ENCODE data around the gene ESYT3. TPM values are rescaled to one million over a fixed set of nuclear protein-coding genes. Genes with fewer than 3 reads are reported as not detected.
"Not testable (repeated sequence)": the region's sequence is repeated elsewhere in the genome, so short reads cannot be mapped to it uniquely, and the experiment has no call there.

Gene ESYT3
- polyA plus RNA-seq, 3 donors, result 1.6 to 2.5 (median 2.5) TPM

DNA sequence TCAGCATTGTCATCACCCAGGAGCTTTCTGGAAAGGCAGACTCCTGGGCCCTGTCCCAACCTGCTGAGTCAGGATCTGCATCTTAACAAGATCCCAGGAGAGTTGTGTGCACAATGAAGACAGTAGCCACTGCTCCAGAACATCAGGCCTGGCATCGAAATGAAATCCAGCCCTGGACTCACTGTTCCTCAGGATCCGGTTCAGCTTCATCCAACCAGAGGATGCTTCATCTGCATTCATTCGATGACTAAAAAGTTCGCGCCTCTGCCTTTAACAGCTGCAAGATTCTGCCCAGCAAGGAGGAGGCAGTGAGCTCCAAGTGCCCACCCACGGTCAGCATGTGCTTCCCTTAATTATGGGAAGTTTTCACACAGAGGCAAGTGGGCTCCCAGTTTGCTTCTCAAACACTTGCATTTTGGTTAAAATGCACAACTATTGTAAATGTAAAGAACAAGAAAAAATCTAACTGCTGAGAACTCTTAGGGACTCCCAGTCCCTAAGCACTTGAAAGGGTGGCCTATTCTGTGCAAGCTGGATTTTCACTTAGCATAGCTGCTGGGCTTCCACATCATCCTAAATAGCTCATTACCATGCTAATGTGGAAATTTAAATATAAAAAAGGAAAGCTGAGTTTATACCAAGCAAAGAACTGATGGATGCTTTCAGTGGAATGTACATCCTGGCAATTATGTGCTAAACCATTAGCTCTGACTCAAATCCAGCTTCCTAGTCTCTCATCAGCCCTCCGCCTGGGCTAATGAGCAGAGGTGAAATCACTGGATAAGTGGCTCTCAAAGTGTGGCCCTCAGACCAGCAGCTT, 25.5 kb upstream of the ESYT3 start:
- DNase-seq, result no peak

DNA sequence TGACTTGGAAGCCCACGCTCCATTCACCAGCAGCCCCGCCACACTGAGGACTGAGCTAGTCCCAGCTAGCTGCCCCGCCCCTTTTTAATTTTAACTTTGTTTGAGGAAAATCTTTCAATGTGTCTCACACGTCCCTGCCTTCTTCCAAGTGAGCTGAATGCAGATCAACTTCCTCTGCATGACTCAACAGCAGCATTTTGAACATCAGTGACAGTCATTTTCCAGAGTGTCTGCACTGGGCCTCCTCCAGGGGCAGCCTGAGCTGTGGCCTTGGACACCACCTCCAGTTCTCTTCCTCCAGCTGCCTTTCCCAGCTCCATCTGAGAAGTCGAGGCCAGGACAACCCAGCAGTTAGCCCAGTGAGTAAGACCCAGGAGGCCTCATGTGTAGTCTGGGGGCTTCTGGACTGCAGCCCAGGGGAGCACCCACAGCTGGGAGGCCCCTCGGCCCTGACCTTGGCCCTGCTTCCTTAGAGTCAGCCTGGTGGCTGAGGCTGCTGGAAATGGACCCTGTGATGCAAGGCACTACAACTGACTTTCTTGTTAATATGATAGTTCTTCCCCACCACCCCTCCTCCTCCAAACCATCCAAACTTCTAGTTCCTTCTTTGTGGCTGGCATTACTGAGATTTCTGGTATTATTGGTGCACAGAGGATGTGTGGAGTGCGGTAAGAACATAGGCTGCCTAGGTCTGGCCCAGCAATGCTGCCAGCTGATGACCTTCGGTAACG, 21.4 kb upstream of the ESYT3 start:
- no peak for DNase-seq

DNA sequence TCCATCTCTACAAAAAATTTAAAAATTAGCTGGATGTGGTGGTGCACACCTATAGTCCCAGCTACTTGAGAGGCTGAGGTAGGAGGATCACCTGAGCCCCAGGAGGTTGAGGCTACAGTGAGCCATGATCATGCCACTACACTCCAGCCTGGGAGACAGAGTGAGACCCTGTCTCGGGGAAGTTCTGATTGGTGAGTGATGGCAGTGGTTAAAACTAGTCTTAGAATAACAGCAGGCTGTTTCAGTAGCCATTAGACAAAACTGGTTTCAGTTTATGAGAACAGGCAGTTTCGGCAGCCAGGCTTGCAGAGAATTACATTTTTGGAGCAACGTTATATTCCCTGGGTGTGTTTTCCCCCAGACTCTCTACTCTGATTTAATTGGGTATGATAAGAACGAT, 18.2 kb upstream of the ESYT3 start:
- not testable (repeated sequence) for DNase-seq

DNA sequence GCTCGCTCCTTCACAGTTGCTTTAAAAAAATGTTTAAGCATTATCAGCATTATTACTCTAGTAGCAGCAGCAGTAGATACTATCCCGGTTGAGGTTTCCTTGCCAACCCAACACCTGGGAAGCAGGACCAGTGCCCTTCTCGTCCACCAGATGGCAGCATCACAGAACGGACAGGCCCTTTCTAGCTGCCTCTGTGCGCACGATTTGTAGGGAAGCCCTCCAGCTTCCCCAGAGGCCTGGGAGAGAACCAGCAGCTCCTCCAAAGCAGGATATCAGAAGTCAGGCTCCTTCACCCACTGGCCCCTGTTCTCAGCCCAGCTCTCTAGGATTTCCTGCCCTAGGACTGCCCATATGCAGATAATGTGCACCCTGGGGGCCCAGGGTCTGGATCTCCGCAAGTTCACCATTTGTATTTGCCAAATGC, 16.8 kb upstream of the ESYT3 start:
- peak; percentile 83 for DNase-seq

DNA sequence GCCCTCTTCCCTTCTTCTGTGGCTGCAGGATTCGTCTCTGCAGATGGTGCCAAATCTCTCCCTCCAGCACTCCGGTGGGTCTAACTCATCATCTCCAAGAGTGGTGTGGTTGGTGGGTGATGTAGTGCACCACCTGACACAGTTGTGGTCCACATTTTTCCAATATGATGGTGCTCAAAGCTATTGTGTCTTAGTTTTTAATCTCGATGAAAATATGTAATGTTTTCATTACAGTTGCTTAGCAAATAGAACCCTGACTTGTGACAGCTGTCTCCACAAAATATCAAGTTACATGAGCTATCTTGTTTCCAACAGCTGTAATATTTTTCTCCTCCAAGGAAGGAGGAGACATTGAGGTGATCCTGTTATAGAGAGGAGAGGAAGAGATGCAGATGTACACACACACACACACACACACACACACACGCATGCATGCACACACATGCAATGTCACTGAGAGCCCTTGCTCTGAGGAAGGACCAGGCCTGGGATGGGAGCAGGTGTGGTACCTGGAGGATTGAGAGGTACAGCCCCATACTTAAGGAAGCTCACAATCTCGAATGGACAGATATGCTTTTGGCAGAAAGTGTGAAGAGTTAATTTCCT, 15.7 kb upstream of the ESYT3 start:
- DNase-seq, result no peak

DNA sequence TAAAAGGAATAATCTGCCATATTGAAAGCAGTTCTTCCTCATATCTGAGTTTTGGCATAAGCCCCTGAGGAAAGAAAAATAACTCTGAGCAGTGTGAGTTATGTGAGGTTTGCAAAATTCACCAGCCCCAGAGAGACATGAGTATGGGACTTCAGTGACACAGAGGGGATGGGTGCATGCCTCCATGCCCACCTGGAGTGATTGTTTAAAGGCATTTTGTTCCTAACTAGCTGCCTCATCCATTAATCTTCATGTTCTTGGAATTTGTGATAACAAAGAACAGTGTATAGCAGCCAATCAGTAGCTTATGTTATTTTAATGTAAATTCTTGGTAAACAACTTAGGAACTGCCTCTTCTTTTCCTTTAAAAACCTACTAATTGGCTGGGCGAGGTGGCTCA, 11.1 kb upstream of the ESYT3 start:
- DNase-seq, result no peak

DNA sequence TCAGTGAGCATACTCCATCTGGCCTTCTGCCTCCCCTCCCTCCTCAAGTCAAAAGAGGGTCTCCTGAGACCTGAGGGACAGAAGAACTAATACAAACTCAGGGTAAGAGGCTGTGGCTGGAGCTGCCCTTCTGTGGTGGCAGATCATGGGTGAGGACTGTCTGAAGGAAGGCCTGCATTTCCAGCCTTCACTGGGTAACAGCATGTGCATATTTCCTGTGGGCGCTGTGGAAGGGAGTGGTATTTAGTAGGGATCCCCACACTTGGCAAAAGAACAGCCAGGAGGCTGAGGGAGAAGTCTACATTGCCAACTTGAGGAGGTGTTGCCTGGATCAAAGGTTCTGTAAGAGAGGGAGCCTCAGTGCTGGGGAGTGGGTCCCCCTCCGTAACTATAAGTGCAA, 10.1 kb upstream of the ESYT3 start:
- no peak for DNase-seq

DNA sequence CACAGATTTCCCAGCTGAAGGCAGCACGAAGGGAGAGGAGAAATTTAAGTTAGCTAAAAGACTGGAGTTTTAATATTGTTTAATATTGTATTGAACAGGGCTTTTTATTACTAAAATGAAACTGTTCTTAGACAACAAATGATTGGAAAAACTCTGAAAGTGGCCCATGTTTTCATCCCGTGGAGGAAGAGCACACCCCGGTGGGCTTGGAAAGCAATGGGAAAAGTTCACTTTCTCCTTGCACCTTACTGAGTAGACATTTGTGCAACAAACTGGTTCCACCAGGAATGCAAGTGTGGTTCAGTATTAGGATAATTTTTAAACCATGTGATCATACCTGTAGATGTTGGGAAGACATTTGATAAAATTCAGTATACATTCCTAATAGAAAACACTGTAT, 8.2 kb upstream of the ESYT3 start:
- DNase-seq, result no peak

DNA sequence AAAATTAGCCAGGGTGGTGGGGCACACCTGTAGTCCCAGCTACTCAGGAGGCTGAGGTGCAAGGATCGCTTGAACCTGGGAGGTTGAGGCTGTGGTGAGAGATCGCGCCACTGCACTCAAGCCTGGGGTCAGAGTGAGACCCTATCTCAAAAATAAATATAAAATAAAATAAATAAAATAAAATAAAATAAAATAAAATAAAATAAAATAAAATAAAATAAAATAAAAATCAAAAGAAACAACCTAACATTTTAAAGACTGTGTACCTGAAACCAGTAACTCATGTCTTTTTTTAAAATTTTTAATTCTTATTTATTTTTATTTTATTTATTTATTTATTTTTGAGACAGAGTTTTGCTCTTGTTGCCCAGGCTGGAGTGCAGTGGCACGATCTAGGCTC, 7.7 kb upstream of the ESYT3 start:
- not testable (repeated sequence) for DNase-seq

DNA sequence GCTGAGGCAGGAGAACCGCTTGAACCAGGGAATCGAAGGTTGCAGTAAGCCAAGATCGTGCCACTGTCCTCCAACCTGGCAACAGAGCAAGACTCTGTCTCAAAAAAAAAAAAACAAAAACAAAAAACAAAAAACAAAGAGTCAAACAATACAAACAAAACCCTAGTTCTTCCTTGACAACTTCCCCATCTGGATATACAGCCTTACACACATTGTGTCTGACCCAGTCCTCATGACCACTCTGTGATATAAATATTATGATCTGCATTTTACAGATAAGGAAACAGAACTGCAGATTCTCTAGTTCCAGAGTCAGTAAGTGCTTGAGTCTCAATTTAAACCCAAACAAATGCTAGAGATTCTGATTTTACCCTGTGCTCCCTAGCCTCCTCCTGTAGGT, 4.8 kb upstream of the ESYT3 start:
- DNase-seq, result no peak

DNA sequence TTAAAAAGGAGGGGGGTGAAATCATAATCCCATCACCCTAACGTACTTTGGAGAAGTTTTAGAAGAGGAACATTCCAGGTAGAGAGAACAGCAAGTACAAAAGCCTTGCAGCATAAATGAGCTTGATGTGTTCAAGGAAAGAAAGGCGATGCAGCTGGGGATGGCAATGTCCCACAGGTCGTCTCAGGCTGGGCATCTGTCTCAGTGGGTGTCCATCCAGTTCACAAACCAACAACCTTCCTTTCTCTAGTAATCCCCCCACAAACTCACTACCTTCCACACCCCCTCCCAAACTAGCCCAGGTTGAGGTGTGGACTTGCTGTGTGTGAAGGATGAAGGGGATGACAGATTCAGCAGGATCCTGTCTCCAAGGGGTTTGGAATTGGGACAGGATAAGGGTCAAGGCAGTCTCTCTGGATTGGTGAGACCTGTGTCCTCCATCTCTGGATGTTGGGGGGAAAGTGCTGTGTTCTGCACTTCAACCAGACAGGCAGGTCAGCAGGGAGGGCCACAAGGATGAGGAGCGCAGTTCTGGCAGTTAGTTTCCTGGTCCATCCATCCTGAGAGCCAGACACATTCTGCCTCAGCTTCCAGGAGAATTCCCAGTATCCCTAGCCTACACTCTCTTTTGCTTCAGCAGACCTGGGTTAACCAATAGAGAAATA, 1.7 kb upstream of the ESYT3 start:
- no peak for DNase-seq

DNA sequence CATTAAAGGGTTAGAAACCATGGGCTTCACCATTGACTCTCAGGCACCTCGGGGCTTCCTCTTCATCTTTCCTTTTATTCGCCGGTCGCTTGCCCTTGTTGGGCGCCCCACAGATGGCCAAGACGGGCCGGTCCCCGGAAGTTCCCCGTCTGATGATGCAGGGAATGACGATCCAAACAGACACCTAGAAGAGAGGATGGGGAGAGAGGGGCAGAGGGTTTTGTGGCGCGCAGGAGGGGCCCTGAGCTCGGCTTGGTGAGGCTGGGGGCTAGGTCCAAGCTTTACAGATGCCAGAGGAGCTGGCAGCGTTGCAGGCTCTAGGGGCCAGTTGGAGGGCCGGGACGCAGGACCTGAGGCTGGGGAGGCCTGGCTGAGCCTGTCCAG, 532 bp upstream of the ESYT3 start:
- DNase-seq, result no peak

DNA sequence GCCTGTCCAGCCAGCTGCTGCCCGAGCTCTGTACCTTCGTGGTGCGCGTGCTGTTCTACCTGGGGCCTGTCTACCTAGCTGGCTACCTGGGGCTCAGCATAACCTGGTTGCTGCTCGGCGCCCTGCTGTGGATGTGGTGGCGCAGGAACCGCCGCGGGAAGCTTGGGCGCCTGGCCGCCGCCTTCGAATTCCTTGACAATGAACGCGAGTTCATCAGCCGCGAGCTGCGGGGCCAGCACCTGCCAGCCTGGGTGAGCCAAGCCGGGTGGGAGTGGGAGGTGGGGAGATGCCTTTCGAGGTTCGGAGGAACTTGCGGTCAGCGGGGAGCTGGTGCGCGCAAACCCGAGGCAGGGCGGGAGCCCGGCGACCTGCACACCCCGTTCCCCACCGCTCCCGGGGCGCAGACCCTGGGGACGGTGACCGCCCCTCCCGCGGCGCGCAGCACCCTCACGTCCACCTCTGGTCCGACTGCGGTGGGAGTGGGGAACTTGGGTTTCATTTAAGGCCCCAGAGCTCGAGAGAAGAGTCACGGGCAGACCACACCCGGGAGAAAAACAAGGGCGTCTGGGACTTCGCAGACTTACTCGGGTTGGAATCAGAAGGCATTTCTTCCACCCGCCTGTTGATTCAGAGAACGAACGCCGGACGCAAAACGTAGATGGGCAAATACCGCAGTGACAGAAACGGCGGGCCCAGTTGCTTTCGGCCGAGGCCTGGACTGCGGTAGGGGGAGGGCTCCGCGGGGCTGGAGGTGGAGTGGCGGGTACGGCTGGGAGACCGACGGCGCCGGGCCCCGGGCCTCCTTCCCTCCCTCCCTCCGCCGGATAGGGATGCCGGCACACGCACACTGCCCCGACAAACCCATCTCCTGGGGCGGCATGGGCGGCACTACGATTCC, 708 bp downstream of the ESYT3 start:
- DNase-seq, result no peak

DNA sequence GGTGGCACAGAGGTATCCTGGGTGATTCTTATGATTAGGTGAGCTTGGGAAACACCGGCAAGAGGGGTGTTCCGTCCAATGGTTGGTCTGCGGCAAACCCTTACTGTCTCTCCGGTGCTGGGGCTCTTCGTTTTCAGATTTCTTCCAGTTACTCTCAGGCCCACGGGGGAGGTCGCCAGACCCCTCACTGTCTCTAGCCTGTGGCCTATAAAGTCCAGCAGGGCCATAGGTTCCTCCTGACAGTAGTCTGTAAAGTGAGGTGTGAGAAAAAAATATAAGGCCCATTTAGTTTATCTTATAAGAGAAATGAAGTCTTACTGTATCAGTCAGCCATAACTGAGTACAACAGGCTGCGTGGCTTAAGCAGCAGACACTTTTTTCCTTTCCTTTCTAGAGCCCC, 1.4 kb downstream of the ESYT3 start:
- no peak for DNase-seq

DNA sequence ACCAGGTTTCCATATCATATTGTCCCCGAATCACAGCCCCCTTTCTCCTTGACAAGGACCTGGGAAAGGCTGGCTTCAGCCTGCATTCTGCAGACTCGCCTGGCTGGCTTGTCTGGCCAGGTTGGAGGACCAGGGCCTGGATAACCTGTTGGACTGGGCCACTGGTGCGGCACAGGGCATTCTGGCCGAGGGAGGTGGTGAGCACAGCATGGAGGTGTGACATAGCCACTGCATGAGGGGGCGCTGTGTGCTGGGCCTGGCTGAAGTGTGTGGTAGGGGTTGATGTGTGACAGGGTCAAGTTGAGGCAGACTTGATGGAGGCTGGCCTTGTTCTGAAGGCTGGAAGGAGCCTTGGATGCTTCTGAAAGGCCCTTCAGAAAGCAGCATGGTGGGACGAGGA, 2.9 kb downstream of the ESYT3 start:
- DNase-seq, result no peak

DNA sequence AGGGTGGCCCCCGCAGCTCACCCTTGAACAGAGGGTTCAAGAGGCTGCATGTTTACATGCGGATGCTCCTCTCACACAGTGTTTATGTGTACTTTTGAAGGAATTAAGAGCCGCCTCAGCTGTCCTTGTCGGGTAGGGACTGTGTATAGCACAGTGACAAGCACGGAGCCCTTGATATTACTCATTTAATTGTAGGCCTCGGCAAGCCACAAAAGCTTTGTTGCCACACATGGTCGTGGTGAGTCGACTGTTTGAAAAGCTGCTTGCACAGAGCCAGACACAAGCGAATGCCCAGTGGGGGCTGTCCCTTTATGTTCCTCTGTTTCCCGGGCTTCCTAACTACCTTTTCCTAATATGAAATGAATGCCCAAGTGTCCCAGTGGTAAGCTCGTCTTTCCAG, 4.5 kb downstream of the ESYT3 start:
- DNase-seq, result no peak

DNA sequence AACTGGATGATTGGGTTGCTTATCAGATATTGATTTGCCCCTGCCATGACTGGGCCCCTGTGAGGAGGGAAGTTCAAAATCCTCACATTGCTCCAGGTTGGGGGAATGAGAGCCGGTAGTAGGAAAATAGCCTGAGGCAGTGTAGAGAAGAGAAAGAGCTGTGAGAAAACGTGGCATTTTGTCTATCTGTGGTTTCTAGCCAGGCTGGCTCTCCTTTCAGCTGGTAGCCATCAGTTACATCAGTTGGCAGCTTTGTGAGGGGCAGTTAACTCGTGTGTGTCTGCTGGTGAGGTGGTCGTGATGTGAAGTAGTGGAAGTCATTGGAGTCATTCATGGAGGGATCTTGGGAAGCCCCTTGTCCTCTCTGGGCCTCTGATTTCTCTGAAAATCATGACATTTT, 5.2 kb downstream of the ESYT3 start:
- no peak for DNase-seq

DNA sequence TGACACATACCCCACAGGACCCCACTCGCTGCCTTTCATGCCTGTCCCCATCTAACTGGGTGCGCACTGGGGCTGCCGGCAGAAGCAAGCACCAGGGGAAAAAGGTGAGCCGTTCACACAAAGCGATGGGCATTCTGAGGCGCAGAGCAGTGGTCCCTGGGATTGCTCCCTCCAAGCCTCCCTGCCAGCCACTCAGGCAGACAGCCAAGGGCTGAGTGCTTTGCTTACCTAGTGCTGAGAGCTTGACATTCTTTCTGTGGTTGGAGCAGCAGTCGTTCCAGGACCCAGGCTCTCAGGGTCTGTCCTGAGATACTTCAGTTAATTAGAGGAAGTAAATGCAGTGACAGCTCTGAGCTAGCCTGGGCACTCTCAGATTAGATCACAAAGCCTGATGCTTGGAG, 5.7 kb downstream of the ESYT3 start:
- no peak for DNase-seq

DNA sequence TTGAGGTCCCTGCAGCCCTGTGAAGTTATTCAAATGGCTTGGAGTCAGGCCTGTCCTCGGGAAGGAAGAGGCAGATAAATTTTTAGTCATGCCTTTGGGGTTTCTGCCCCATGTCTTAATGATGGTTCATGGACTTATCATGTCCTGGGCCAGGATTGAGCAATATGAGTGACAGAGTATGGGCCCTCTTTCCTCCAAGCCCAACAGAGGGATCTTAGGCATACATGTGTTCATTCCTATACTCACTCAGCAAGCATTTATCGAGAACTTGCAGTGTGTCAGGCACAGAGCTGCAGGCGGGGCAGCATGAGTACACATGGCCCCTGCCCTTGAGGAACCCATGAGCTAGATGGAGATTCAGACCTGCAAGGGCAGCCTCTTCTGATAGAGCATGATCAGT, 6.2 kb downstream of the ESYT3 start:
- no peak for DNase-seq

DNA sequence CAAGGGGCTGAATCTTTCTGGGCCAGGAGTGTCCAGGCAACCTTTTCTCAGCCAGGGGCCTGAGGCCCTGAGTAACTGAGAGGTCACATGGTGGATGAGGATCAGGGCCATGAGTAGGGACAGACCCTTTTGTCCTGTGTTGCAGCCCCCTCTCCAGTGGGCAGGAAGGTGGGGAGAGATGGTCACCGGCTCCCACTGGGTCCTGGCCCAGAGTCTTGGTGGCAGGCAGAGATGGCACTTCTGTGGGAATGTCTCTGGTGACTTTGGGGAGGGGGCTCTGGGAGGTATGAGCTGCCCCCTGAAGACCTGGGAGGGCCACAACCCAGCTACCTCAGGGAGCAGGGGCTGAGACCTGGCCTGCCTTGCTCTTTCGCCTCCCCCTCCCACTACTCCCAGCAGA, 6.8 kb downstream of the ESYT3 start:
- no peak for DNase-seq

DNA sequence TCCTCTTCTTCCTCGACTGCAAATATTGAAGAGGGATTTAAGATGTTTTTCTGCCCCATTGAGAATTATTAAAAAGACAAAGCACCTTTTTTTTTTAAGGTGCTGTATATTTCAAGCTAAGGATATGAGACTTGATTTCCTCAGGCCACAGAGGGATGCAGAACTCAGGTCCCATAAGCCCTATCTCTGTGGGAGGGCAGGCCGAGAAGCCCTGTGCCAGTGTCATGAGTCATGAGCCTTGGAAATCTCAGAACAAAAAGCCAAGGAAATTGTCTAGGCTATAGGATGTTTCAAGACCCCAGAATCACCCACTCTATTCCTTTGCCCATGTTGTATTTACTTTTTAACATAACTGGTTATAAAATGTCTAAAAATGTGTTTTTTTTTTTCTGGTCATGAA, 7.3 kb downstream of the ESYT3 start:
- no peak for DNase-seq

DNA sequence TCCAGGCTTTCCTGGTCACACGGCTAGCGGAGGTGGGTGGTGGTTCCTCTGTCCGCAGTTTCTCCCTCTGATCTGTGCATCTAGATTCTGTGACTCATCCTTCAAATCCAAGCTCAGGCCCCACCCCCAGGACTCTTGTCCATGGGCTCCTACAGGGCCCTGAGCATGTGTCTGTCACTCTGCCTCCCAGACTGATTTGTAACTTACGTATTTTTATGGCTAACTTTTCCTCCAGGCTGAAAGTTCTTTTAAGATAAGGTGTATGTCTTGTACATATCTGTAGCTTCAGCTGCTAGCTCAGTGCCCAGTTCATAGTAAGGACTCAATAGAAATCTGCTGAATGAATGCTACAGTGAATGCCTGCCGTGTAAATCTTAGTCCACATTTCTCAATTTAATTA, 8.0 kb downstream of the ESYT3 start:
- no peak for DNase-seq

Measured in renal pelvis (tissue), 4 donors.